GM19239 (cell line): ENCODE measurements around the gene ALCAM.

Source experiments
- DNase-seq: peaks from one replicate; pipeline ENCODE4 v3.0.0; 2011; ENCODE audit warnings: low spot score; ENCODE audit not compliant: insufficient read length
- FAIRE-seq: peaks from 2 replicates; lab custom pipeline; 2011; peaks lifted over from hg19 to GRCh38; lab: Jason Lieb, UNC

Gene ALCAM

GRCh38 chr3:105366326-105367062, at the start of gene ALCAM:
TSS of gene ALCAM (plus strand) at chr3:105366909.
- peak; percentile 92 for FAIRE-seq

GRCh38 chr3:105317841-105318240, 48.9 kb upstream of the ALCAM start:
- DNase-seq: no peak
- FAIRE-seq: no peak

More at GRCh38 chr3:105366326-105367062, at the start of gene ALCAM:
- no peak for DNase-seq

GRCh38 chr3:105322570-105323273, 44.0 kb upstream of the ALCAM start:
- FAIRE-seq (no peak), DNase-seq (peak; percentile 4)

GRCh38 chr3:105323274-105323599, 43.5 kb upstream of the ALCAM start:
- peak; percentile 69 for FAIRE-seq

GRCh38 chr3:105324951-105325350, 41.8 kb upstream of the ALCAM start:
- FAIRE-seq (no peak), DNase-seq (no peak)

More at GRCh38 chr3:105323274-105323599, 43.5 kb upstream of the ALCAM start:
- DNase-seq: no peak

- no peak for FAIRE-seq
- DNase-seq: no peak
Measured at GRCh38 chr3:105327662-105328337, 38.9 kb upstream of the ALCAM start.

- DNase-seq (no peak), FAIRE-seq (no peak)
Measured at GRCh38 chr3:105328338-105328730, 38.4 kb upstream of the ALCAM start.

GRCh38 chr3:105332961-105333360, 33.7 kb upstream of the ALCAM start:
- no peak for FAIRE-seq

GRCh38 chr3:105334138-105334882, 32.4 kb upstream of the ALCAM start:
- FAIRE-seq: peak; percentile 45
- no peak for DNase-seq

More at GRCh38 chr3:105332961-105333360, 33.7 kb upstream of the ALCAM start:
- no peak for DNase-seq

GRCh38 chr3:105339946-105340345, 26.8 kb upstream of the ALCAM start:
- DNase-seq: no peak
- FAIRE-seq: no peak

- no peak for FAIRE-seq
- DNase-seq: no peak
Measured at GRCh38 chr3:105343991-105344390, 22.7 kb upstream of the ALCAM start.

GRCh38 chr3:105345156-105345555, 21.6 kb upstream of the ALCAM start:
- FAIRE-seq (no peak), DNase-seq (no peak)

- DNase-seq (no peak), FAIRE-seq (no peak)
Measured at GRCh38 chr3:105347625-105348302, 18.9 kb upstream of the ALCAM start.

- FAIRE-seq (no peak), DNase-seq (no peak)
Measured at GRCh38 chr3:105348307-105348706, 18.4 kb upstream of the ALCAM start.

- no peak for FAIRE-seq
- DNase-seq: no peak
Measured at GRCh38 chr3:105349684-105350387, 16.9 kb upstream of the ALCAM start.

GRCh38 chr3:105351821-105352220, 14.9 kb upstream of the ALCAM start:
- FAIRE-seq: no peak
- no peak for DNase-seq

GRCh38 chr3:105352976-105353375, 13.7 kb upstream of the ALCAM start:
- FAIRE-seq (no peak), DNase-seq (no peak)

GRCh38 chr3:105353485-105354161, 13.1 kb upstream of the ALCAM start:
- FAIRE-seq (peak; percentile 79), DNase-seq (no peak)

GRCh38 chr3:105354429-105354828, 12.3 kb upstream of the ALCAM start:
- no peak for DNase-seq
- no peak for FAIRE-seq
